ENCODE results near the gene CABLES1.

The CABLES1 gene

GRCh38 chr18:23307567-23308295 lies 172.4 kb downstream of the CABLES1 start:
- no peak for DNase-seq
